BJ (cell line): Measurements from ENCODE around the gene TMPRSS11B. TPM values are rescaled to one million over a fixed set of nuclear protein-coding genes. Genes with fewer than 3 reads are reported as not detected.
A peak's percentile ranks its signal among the peaks of the same experiment; 100 is the strongest.

Experiments
- CTCF ChIA-PET: fragments of 350-600 bp; formaldehyde crosslinking; extraction: SDS; loops from one replicate; lab custom pipeline; 2021; ENCODE audit warnings: antibody characterized with exemption, inconsistent platforms; lab: Yijun Ruan, JAX
- POLR2A ChIA-PET: fragments of 300-600 bp; sonication (Branson Sonifier 250); formaldehyde crosslinking; extraction: SDS; loops from one replicate; lab custom pipeline; 2021; ENCODE audit warnings: antibody characterized with exemption; lab: Charles Lee
- DNase-seq: peaks from one replicate; pipeline ENCODE4 v3.0.0-alpha.2; 2011; ENCODE audit warnings: low read depth
- H3K27me3 ChIP-seq: 2 replicates; pipeline ENCODE4 v1.6.0; 2011; ENCODE audit warnings: low read length; ENCODE audit not compliant: control insufficient read depth, insufficient read depth
- H3K36me3 ChIP-seq: 2 replicates; pipeline ENCODE4 v1.5.1; 2011; ENCODE audit warnings: low read length; ENCODE audit not compliant: control insufficient read depth, insufficient read depth
- H3K4me3 ChIP-seq: 2 replicates; pipeline ENCODE4 v1.5.1; 2011; ENCODE audit warnings: low read depth, mild to moderate bottlenecking, control low read depth, low read length
- CTCF ChIP-seq: IDR thresholded peaks from 2 replicates; pipeline ENCODE4 v1.5.1; 2011; ENCODE audit warnings: low read depth, mild to moderate bottlenecking, control low read depth, inconsistent platforms, low read length, moderate library complexity; ENCODE audit not compliant: insufficient read depth
- polyA plus RNA-seq: library from polyadenylated mRNA; depleted of rRNA; stranded (reverse); fragments of >200 nt; gene quantifications from 2 replicates; pipeline ENCODE4 v1.2.3, GENCODE V29; 2011

The TMPRSS11B gene
- polyA plus RNA-seq, 1 experiment = not detected

- DNase-seq = no peak
- Histone ChIP-seq H3K27me3 (no peaks in the 10 kb centered on the region), H3K4me3 (peak overlapping the region; percentile 33), H3K36me3 (no peaks in the 10 kb centered on the region)
- CTCF ChIA-PET = interaction anchor here (0.7 to 3.8 kb wide), 15 partner anchors 12 to 897 kb away, joined by 3 to 66 read pairs (median 4); partner anchors contain the start of gene YTHDC1
- TF ChIP-seq CTCF = no peak
- POLR2A ChIA-PET = interaction anchor here (0.7 kb wide), 1 partner anchor 129 kb away, joined by 7 read pairs; no protein-coding TSS in a partner anchor
Observed at GRCh38 chr4:68272380-68272779, 26.9 kb upstream of the TMPRSS11B start.

DNA sequence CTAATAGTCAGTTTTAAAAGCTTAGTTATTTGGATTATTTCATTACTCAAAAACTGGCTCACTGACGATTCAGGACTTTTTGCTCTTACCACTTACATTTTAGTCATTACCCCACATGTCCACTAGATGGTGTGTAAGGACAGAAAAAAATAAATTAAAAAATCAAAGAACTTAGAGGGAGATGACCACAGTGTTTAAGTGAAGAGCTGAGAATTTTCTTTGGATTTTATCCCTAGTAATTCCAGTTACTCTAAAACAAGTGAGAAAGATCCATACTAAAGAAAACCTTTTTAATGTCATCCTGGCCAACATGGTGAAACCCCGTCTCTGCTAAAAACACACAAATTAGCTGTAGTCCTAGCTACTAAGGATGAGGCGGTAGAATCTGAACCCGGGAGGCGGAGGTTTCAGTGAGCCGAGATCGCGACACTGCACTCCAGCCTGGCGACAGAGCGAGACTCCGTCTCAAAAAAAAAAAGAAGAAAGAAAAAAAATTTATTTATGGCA is 26.4 kb upstream of the TMPRSS11B start:
- DNase-seq = peak; percentile 28
- POLR2A ChIA-PET = interaction anchor here (0.7 kb wide), 1 partner anchor 130 kb away, joined by 7 read pairs; no protein-coding TSS in a partner anchor
- peak overlapping the region; percentile 33 for H3K4me3 ChIP-seq
- peak; percentile 67 for TF ChIP-seq CTCF
- no peaks in the 10 kb centered on the region for H3K27me3 ChIP-seq
- CTCF ChIA-PET = interaction anchor here (0.7 to 3.8 kb wide), 16 partner anchors 12 to 898 kb away, joined by 3 to 66 read pairs (median 4); partner anchors contain the start of gene YTHDC1
- no peaks in the 10 kb centered on the region for H3K36me3 ChIP-seq

GRCh38 chr4:68267433-68267944 is 22.0 kb upstream of the TMPRSS11B start:
- ChIA-PET CTCF (interaction anchor here (1.0 to 1.8 kb wide), 3 partner anchors 9 to 109 kb away, joined by 3 to 14 read pairs (median 4); no protein-coding TSS in a partner anchor), POLR2A (no interaction called here)
- no peak for TF ChIP-seq CTCF

GRCh38 chr4:68264875-68265565 is 19.5 kb upstream of the TMPRSS11B start:
- TF ChIP-seq CTCF = no peak
- Histone ChIP-seq H3K27me3 (no peaks in the 10 kb centered on the region), H3K4me3 (no peak overlapping the region), H3K36me3 (no peaks in the 10 kb centered on the region)
- DNase-seq = no peak
- ChIA-PET POLR2A (no interaction called here), CTCF (no interaction called here)

More at GRCh38 chr4:68267433-68267944, 22.0 kb upstream of the TMPRSS11B start:
- H3K4me3 ChIP-seq = no peak overlapping the region
- H3K36me3 ChIP-seq = no peaks in the 10 kb centered on the region
- no peaks in the 10 kb centered on the region for H3K27me3 ChIP-seq
- no peak for DNase-seq

GRCh38 chr4:68259191-68259590 is 13.7 kb upstream of the TMPRSS11B start:
- CTCF ChIA-PET = interaction anchor here (1.0 to 1.6 kb wide), 2 partner anchors 9 to 13 kb away, joined by 4 read pairs; no protein-coding TSS in a partner anchor
- POLR2A ChIA-PET = no interaction called here

More at GRCh38 chr4:68259191-68259590, 13.7 kb upstream of the TMPRSS11B start:
- no peak for DNase-seq
- TF ChIP-seq CTCF = no peak
- Histone ChIP-seq H3K4me3 (no peak overlapping the region), H3K27me3 (no peaks in the 10 kb centered on the region; the same call in 1 of the 2 replicates), H3K36me3 (no peaks in the 10 kb centered on the region)
